A673 (cell line): ENCODE data around the gene HSD17B2.

Experiments used
- EZH2 ChIP-seq: fragments of 200-600 bp; sonication (generic); IDR thresholded peaks from 2 replicates; pipeline ENCODE4 v1.6.1; 2017; ENCODE audit warnings: borderline replicate concordance, low read depth, mild to moderate bottlenecking, mixed read lengths, antibody characterized with exemption, low read length; ENCODE audit not compliant: poor library complexity, severe bottlenecking
- TF ChIP-seq, protein P1 (sequence below): fragments of 300-800, 200-600 bp; sonication (generic); conservative IDR thresholded peaks from 2 replicates; pipeline ENCODE4 v1.5.1; 2017; ENCODE audit warnings: low read depth, mild to moderate bottlenecking, antibody characterized with exemption, low read length, moderate library complexity, mixed read lengths

DNA sequence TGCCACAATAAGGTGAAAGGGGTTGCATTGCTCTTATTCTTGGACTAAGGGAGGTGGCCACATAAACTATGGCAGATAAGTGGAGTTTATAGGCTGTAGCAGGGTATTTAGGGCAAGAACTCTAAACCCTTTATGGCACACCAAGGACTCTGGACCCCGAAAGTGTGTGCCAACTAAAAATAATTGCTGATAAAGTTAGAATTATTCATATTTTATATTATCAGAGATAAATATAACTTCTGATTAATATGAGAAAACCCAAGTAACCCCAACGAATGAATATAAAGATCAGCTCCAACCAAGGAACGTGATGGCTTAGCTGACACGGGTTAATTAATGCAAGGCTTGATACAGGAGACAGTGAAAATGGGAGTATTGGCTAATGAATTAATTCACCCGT lies 15.0 kb upstream of the HSD17B2 start:
- TF ChIP-seq, protein P1, sequence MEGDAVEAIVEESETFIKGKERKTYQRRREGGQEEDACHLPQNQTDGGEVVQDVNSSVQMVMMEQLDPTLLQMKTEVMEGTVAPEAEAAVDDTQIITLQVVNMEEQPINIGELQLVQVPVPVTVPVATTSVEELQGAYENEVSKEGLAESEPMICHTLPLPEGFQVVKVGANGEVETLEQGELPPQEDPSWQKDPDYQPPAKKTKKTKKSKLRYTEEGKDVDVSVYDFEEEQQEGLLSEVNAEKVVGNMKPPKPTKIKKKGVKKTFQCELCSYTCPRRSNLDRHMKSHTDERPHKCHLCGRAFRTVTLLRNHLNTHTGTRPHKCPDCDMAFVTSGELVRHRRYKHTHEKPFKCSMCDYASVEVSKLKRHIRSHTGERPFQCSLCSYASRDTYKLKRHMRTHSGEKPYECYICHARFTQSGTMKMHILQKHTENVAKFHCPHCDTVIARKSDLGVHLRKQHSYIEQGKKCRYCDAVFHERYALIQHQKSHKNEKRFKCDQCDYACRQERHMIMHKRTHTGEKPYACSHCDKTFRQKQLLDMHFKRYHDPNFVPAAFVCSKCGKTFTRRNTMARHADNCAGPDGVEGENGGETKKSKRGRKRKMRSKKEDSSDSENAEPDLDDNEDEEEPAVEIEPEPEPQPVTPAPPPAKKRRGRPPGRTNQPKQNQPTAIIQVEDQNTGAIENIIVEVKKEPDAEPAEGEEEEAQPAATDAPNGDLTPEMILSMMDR, result no peak
- TF ChIP-seq EZH2, result no peak
